ENCODE measurements around the gene PTPRM. TPM values are rescaled to one million over a fixed set of nuclear protein-coding genes. Genes with fewer than 3 reads are reported as not detected.

Gene PTPRM
- total and polyA plus RNA-seq, 2 experiments from 2014 or later: 1.6 to 5.3 TPM

DNA sequence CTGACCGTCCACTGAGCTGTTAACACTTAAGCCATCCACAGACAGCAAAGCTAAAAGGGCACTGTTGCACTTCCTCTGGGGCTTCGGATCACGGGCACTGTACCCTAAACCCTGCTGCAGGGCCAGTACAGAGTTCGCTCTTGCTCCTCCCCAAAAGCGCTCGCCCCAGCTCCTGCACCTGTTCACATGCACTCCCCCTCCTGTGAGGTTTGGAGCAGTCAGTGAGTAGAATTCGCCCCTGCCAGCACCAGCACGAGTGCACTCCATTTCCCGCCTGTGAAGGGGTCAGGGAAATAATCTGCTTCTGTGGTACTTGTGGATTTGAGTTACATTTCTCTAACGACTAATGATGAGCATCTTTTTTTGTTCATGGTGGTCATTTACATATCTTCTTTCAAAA is 158.8 kb downstream of the PTPRM start (continued):
- TF ChIP-seq, protein P1, sequence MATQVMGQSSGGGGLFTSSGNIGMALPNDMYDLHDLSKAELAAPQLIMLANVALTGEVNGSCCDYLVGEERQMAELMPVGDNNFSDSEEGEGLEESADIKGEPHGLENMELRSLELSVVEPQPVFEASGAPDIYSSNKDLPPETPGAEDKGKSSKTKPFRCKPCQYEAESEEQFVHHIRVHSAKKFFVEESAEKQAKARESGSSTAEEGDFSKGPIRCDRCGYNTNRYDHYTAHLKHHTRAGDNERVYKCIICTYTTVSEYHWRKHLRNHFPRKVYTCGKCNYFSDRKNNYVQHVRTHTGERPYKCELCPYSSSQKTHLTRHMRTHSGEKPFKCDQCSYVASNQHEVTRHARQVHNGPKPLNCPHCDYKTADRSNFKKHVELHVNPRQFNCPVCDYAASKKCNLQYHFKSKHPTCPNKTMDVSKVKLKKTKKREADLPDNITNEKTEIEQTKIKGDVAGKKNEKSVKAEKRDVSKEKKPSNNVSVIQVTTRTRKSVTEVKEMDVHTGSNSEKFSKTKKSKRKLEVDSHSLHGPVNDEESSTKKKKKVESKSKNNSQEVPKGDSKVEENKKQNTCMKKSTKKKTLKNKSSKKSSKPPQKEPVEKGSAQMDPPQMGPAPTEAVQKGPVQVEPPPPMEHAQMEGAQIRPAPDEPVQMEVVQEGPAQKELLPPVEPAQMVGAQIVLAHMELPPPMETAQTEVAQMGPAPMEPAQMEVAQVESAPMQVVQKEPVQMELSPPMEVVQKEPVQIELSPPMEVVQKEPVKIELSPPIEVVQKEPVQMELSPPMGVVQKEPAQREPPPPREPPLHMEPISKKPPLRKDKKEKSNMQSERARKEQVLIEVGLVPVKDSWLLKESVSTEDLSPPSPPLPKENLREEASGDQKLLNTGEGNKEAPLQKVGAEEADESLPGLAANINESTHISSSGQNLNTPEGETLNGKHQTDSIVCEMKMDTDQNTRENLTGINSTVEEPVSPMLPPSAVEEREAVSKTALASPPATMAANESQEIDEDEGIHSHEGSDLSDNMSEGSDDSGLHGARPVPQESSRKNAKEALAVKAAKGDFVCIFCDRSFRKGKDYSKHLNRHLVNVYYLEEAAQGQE (IDR thresholded peaks at IDR 0.05; ENCODE audit: unreplicated experiment): no peak

DNA sequence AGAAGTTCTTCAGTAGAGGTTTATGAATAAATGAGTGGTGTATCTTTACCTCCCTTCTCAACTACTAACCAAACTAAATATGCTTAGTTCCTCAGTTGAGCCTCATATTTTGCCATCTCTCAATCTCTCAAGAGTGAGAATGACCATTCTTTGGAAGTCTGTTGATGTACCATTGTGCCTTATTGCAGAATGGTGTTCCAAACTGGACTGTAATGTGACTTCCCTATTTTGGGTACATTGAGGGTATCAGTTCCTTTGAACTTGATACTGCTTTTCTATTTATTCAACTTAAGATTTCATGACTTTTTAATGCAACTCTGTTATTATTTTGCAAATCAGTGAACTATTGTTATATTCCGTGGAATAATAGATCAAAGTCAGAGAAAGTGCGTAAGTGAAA is 159.4 kb downstream of the PTPRM start:
- ATAC-seq: no peak
- no peaks in the 10 kb centered on the region for H3K9me2 ChIP-seq (ENCODE audit: insufficient read depth)
- no peaks in the 10 kb centered on the region; the same call in 2 of the 3 replicates for H3K36me3 Mint-ChIP-seq (ENCODE audit: low read depth)
- H3K4me1 Mint-ChIP-seq: peaks cover 33% of the 10 kb centered on the region
- H4K20me1 ChIP-seq (replicated peaks; ENCODE audit: insufficient read depth): no peaks in the 10 kb centered on the region
- no peaks in the 10 kb centered on the region for H3F3A ChIP-seq (replicated peaks; ENCODE audit: low read depth)
- H2AFZ ChIP-seq: no peak overlapping the region
- no peaks in the 10 kb centered on the region for H3K79me2 ChIP-seq (replicated peaks; ENCODE audit: insufficient read depth)
- H3K9me3 Mint-ChIP-seq: no peaks in the 10 kb centered on the region; the same call in 2 of the 3 replicates
- no peak overlapping the region for H3K4me3 Mint-ChIP-seq
- H3K27ac Mint-ChIP-seq: no peak overlapping the region
- no peak for DNase-seq (ENCODE audit: low spot score)
- H3K4me3 ChIP-seq: no peak overlapping the region
- H3K27ac ChIP-seq (ENCODE audit: low read depth): no peak overlapping the region
- H3K27me3 Mint-ChIP-seq (ENCODE audit: insufficient read depth, low read depth, poor library complexity): no peaks in the 10 kb centered on the region
- H3K4me2 ChIP-seq: no peak overlapping the region
- no peaks in the 10 kb centered on the region for H3K36me3 ChIP-seq (ENCODE audit: insufficient read depth)
- H3K27me3 ChIP-seq (ENCODE audit: insufficient read depth): no peaks in the 10 kb centered on the region
- peaks cover 18% of the 10 kb centered on the region; the same call in 1 of the 2 replicates for H3K4me1 ChIP-seq (ENCODE audit: insufficient read depth)
- TF ChIP-seq, protein P2, sequence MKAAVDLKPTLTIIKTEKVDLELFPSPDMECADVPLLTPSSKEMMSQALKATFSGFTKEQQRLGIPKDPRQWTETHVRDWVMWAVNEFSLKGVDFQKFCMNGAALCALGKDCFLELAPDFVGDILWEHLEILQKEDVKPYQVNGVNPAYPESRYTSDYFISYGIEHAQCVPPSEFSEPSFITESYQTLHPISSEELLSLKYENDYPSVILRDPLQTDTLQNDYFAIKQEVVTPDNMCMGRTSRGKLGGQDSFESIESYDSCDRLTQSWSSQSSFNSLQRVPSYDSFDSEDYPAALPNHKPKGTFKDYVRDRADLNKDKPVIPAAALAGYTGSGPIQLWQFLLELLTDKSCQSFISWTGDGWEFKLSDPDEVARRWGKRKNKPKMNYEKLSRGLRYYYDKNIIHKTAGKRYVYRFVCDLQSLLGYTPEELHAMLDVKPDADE (IDR thresholded peaks at IDR 0.05): no peak
- TF ChIP-seq, protein P3, sequence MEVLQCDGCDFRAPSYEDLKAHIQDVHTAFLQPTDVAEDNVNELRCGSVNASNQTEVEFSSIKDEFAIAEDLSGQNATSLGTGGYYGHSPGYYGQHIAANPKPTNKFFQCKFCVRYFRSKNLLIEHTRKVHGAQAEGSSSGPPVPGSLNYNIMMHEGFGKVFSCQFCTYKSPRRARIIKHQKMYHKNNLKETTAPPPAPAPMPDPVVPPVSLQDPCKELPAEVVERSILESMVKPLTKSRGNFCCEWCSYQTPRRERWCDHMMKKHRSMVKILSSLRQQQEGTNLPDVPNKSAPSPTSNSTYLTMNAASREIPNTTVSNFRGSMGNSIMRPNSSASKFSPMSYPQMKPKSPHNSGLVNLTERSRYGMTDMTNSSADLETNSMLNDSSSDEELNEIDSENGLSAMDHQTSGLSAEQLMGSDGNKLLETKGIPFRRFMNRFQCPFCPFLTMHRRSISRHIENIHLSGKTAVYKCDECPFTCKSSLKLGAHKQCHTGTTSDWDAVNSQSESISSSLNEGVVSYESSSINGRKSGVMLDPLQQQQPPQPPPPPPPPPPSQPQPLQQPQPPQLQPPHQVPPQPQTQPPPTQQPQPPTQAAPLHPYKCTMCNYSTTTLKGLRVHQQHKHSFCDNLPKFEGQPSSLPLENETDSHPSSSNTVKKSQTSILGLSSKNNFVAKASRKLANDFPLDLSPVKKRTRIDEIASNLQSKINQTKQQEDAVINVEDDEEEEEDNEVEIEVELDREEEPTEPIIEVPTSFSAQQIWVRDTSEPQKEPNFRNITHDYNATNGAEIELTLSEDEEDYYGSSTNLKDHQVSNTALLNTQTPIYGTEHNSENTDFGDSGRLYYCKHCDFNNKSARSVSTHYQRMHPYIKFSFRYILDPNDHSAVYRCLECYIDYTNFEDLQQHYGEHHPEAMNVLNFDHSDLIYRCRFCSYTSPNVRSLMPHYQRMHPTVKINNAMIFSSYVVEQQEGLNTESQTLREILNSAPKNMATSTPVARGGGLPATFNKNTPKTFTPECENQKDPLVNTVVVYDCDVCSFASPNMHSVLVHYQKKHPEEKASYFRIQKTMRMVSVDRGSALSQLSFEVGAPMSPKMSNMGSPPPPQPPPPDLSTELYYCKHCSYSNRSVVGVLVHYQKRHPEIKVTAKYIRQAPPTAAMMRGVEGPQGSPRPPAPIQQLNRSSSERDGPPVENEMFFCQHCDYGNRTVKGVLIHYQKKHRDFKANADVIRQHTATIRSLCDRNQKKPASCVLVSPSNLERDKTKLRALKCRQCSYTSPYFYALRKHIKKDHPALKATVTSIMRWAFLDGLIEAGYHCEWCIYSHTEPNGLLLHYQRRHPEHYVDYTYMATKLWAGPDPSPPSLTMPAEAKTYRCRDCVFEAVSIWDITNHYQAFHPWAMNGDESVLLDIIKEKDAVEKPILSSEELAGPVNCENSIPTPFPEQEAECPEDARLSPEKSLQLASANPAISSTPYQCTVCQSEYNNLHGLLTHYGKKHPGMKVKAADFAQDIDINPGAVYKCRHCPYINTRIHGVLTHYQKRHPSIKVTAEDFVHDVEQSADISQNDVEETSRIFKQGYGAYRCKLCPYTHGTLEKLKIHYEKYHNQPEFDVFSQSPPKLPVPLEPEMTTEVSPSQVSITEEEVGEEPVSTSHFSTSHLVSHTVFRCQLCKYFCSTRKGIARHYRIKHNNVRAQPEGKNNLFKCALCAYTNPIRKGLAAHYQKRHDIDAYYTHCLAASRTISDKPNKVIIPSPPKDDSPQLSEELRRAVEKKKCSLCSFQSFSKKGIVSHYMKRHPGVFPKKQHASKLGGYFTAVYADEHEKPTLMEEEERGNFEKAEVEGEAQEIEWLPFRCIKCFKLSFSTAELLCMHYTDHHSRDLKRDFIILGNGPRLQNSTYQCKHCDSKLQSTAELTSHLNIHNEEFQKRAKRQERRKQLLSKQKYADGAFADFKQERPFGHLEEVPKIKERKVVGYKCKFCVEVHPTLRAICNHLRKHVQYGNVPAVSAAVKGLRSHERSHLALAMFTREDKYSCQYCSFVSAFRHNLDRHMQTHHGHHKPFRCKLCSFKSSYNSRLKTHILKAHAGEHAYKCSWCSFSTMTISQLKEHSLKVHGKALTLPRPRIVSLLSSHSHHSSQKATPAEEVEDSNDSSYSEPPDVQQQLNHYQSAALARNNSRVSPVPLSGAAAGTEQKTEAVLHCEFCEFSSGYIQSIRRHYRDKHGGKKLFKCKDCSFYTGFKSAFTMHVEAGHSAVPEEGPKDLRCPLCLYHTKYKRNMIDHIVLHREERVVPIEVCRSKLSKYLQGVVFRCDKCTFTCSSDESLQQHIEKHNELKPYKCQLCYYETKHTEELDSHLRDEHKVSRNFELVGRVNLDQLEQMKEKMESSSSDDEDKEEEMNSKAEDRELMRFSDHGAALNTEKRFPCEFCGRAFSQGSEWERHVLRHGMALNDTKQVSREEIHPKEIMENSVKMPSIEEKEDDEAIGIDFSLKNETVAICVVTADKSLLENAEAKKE (CRISPR knock-in tag; IDR thresholded peaks at IDR 0.05): no peak
- TF ChIP-seq, protein P4, sequence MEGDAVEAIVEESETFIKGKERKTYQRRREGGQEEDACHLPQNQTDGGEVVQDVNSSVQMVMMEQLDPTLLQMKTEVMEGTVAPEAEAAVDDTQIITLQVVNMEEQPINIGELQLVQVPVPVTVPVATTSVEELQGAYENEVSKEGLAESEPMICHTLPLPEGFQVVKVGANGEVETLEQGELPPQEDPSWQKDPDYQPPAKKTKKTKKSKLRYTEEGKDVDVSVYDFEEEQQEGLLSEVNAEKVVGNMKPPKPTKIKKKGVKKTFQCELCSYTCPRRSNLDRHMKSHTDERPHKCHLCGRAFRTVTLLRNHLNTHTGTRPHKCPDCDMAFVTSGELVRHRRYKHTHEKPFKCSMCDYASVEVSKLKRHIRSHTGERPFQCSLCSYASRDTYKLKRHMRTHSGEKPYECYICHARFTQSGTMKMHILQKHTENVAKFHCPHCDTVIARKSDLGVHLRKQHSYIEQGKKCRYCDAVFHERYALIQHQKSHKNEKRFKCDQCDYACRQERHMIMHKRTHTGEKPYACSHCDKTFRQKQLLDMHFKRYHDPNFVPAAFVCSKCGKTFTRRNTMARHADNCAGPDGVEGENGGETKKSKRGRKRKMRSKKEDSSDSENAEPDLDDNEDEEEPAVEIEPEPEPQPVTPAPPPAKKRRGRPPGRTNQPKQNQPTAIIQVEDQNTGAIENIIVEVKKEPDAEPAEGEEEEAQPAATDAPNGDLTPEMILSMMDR (conservative IDR thresholded peaks at IDR 0.05; ENCODE audit: low read depth in 2 of 2): no peak
- TF ChIP-seq JUNB (IDR thresholded peaks at IDR 0.05; ENCODE audit: unreplicated experiment) (no peak), EZH2phosphoT487 (IDR thresholded peaks at IDR 0.05; ENCODE audit: unreplicated experiment) (no peak), EZH2 (IDR thresholded peaks at IDR 0.05; ENCODE audit: low read depth, unreplicated experiment) (no peak), ZNF331 (CRISPR knock-in tag; IDR thresholded peaks at IDR 0.05; ENCODE audit: low read depth) (no peak)
- TF ChIP-seq, protein P1 (IDR thresholded peaks at IDR 0.05; ENCODE audit: unreplicated experiment): no peak
